DMS53 treated with DMSO at 0.1 percent for 48 hours (cell line): ENCODE results near the gene BPHL.
"Not testable (repeated sequence)": the region's sequence is repeated elsewhere in the genome, so short reads cannot be mapped to it uniquely, and the experiment has no call there.

Experiments
- DNase-seq: peaks from one replicate; lab custom pipeline; 2025; ENCODE audit not compliant: unreplicated experiment; lab: John Stamatoyannopoulos, UW

The BPHL gene

GRCh38 chr6:3118353-3119039 is at the start of gene BPHL:
Gene BPHL, plus strand, starts transcription at chr6:3118711. Its CDS starts 30 bp downstream, at chr6:3118741.
- peak; percentile 85 for DNase-seq

GRCh38 chr6:3071568-3071967 is 46.9 kb upstream of the BPHL start:
- no peak for DNase-seq

GRCh38 chr6:3072798-3073197 is 45.7 kb upstream of the BPHL start:
- no peak for DNase-seq

GRCh38 chr6:3073382-3073781 is 45.1 kb upstream of the BPHL start:
- no peak for DNase-seq

GRCh38 chr6:3075772-3076113 is 42.8 kb upstream of the BPHL start:
- no peak for DNase-seq

- no peak for DNase-seq
These were observed 42.2 kb upstream of the BPHL start for GRCh38 chr6:3076320-3076719.

GRCh38 chr6:3077430-3077829 is 41.1 kb upstream of the BPHL start:
- DNase-seq = no peak

GRCh38 chr6:3078952-3079351 is 39.6 kb upstream of the BPHL start:
- DNase-seq = not testable (repeated sequence)

- DNase-seq = no peak
These were observed 38.8 kb upstream of the BPHL start for GRCh38 chr6:3079682-3080081.

GRCh38 chr6:3081960-3082359 is 36.6 kb upstream of the BPHL start:
- DNase-seq = no peak

GRCh38 chr6:3085074-3085473 is 33.4 kb upstream of the BPHL start:
- DNase-seq = no peak

- DNase-seq = no peak
These were observed 32.1 kb upstream of the BPHL start for GRCh38 chr6:3086282-3086946.

- DNase-seq = no peak
These were observed 30.1 kb upstream of the BPHL start for GRCh38 chr6:3088446-3088845.

- DNase-seq = no peak
These were observed 29.5 kb upstream of the BPHL start for GRCh38 chr6:3088968-3089367.

GRCh38 chr6:3090013-3090412 is 28.5 kb upstream of the BPHL start:
- no peak for DNase-seq

- DNase-seq = no peak
These were observed 23.7 kb upstream of the BPHL start for GRCh38 chr6:3094815-3095214.

- no peak for DNase-seq
These were observed 15.6 kb upstream of the BPHL start for GRCh38 chr6:3102875-3103274.

- DNase-seq = no peak
These were observed 9.6 kb upstream of the BPHL start for GRCh38 chr6:3108746-3109414.

- DNase-seq = no peak
These were observed 8.8 kb upstream of the BPHL start for GRCh38 chr6:3109761-3110160.

GRCh38 chr6:3114377-3114776 is 4.1 kb upstream of the BPHL start:
- DNase-seq = no peak

- no peak for DNase-seq
These were observed 579 bp upstream of the BPHL start for GRCh38 chr6:3117912-3118352.

GRCh38 chr6:3119040-3119723 is 671 bp downstream of the BPHL start:
- DNase-seq = no peak
